K562 (cell line): ENCODE data around the gene CD22. TPM values are rescaled to one million over a fixed set of nuclear protein-coding genes. Genes with fewer than 3 reads are reported as not detected.

Experiments
- ATAC-seq: fragments of 200-7000 bp; cut with Tn5 transposase; 3 replicates; pipeline ENCODE4 v1.9.1; 2020; ENCODE audit warnings: moderate library complexity
- BruUV-seq: library from RNA; stranded (reverse); fragments of 400-500 nt; replicated peaks from 2 replicates; lab custom pipeline; 2021; lab: Mats Ljungman, UMichigan
- CTCF ChIA-PET: fragments of 300-600 bp; formaldehyde crosslinking; extraction: SDS; loops from one replicate; lab custom pipeline; 2021; ENCODE audit warnings: low intra/inter-chr PET ratio; lab: Yijun Ruan, JAX
- POLR2A ChIA-PET: fragments of 300-600, 350-650 bp; sonication (Branson Sonifier 250); formaldehyde crosslinking; extraction: SDS; loops from one replicate; lab custom pipeline; 2021; ENCODE audit warnings: antibody characterized with exemption, inconsistent platforms; lab: Yijun Ruan, JAX
- DNase-seq, 4 experiments: peaks; one replicate each; pipeline versions ENCODE4 v3.0.0 to v3.0.0-alpha.2; 2011 to 2018; ENCODE audit warnings: low spot score in 3 of 4, mixed read lengths in 3 of 4; ENCODE audit errors: extremely low read depth in 1 of 4
- FAIRE-seq: peaks from 2 replicates; lab custom pipeline; 2011; peaks lifted over from hg19 to GRCh38; lab: Jason Lieb, UNC
- H2AFZ ChIP-seq: 2 replicates; pipeline ENCODE4 v1.6.0; 2011; ENCODE audit warnings: low read depth, low read length, control low read depth, inconsistent platforms
- H3K27ac ChIP-seq: fragments of 200-600 bp; 3 replicates; pipeline ENCODE4 v1.8.0; 2011; ENCODE audit warnings: low read depth, mild to moderate bottlenecking, control low read depth, inconsistent platforms, low read length, moderate library complexity, mixed read lengths; ENCODE audit errors: extremely low read depth
- H3K27me3 ChIP-seq, 2 experiments: fragments of 300-600 bp in 1 of 2; 2 replicates in 1 of 2; 3 replicates in 1 of 2; pipeline versions ENCODE4 v1.6.0 to v1.8.0; 2011; ENCODE audit warnings: inconsistent platforms in 2 of 2, low read length in 2 of 2, mild to moderate bottlenecking in 1 of 2, mixed read lengths in 1 of 2, moderate library complexity in 1 of 2; ENCODE audit not compliant: control insufficient read depth in 2 of 2, insufficient read depth in 2 of 2
- H3K36me3 ChIP-seq: fragments of 300-600 bp; 3 replicates; pipeline ENCODE4 v1.8.0; 2011; ENCODE audit warnings: mild to moderate bottlenecking, low read length, inconsistent platforms; ENCODE audit not compliant: control insufficient read depth, insufficient read depth
- H3K4me1 ChIP-seq, 2 experiments: fragments of 200-600 bp in 1 of 2; replicated peaks in 1 of 2; 2 replicates in 1 of 2; 3 replicates in 1 of 2; pipeline versions ENCODE4 v1.5.1 to v1.8.0; 2011; ENCODE audit warnings: inconsistent platforms in 2 of 2, low read length in 2 of 2, mild to moderate bottlenecking in 1 of 2, mixed read lengths in 1 of 2, moderate library complexity in 1 of 2; ENCODE audit not compliant: control insufficient read depth in 2 of 2, insufficient read depth in 2 of 2
- H3K4me2 ChIP-seq: 2 replicates; pipeline ENCODE4 v1.6.1; 2011; ENCODE audit warnings: low read length, control low read depth, inconsistent platforms, mixed read lengths; ENCODE audit not compliant: insufficient read depth
- H3K4me3 ChIP-seq: fragments of 200-600 bp; sonication (generic), shearing (Covaris generic); 2 replicates; pipeline ENCODE4 v1.5.1; 2016; ENCODE audit warnings: control low read depth, inconsistent platforms
- H3K79me2 ChIP-seq: fragments of 200-600 bp; 3 replicates; pipeline ENCODE4 v1.8.0; 2011; ENCODE audit warnings: low read length, inconsistent platforms; ENCODE audit not compliant: control insufficient read depth, insufficient read depth
- H3K9ac ChIP-seq, 2 experiments: 2 replicates each; pipeline versions ENCODE4 v1.6.0 to v1.6.1; 2011; ENCODE audit warnings: low read depth in 2 of 2, low read length in 2 of 2, control low read depth in 1 of 2, inconsistent platforms in 1 of 2, mild to moderate bottlenecking in 1 of 2, mixed read lengths in 1 of 2; ENCODE audit not compliant: insufficient read depth in 1 of 2
- H3K9me1 ChIP-seq: one replicate; pipeline ENCODE4 v1.6.0; 2011; ENCODE audit warnings: inconsistent platforms, mild to moderate bottlenecking, low read length, moderate library complexity; ENCODE audit not compliant: control insufficient read depth, insufficient read depth
- H3K9me3 ChIP-seq: replicated peaks from 2 replicates; pipeline ENCODE4 v1.5.1; 2011; ENCODE audit warnings: low read depth, low read length, inconsistent platforms; ENCODE audit not compliant: control insufficient read depth, insufficient read depth
- H4K20me1 ChIP-seq: replicated peaks from 2 replicates; pipeline ENCODE4 v1.6.1; 2011; ENCODE audit warnings: low read length, inconsistent platforms, mixed read lengths; ENCODE audit not compliant: control insufficient read depth, insufficient read depth
- CHD1 ChIP-seq: fragments of 200-600 bp; sonication (generic); IDR thresholded peaks from one replicate; pipeline ENCODE4 v1.6.1; 2012; ENCODE audit warnings: mild to moderate bottlenecking, moderate library complexity, low read length, inconsistent platforms
- E4F1 ChIP-seq: fragments of 250-450 bp; sonication (Bioruptor Pico); IDR thresholded peaks from 2 replicates; pipeline ENCODE4 v1.5.0; 2021; ENCODE audit warnings: mild to moderate bottlenecking, borderline replicate concordance
- ESRRB ChIP-seq: fragments of 250-450 bp; sonication (Bioruptor Pico); IDR thresholded peaks from 2 replicates; pipeline ENCODE4 v1.5.0; 2020; ENCODE audit warnings: mild to moderate bottlenecking, moderate library complexity, borderline replicate concordance
- HSF4 ChIP-seq: fragments of 250-450 bp; sonication (Bioruptor Pico); IDR thresholded peaks from 2 replicates; pipeline ENCODE4 v2.1.2; 2022; ENCODE audit warnings: mild to moderate bottlenecking, moderate library complexity, borderline replicate concordance
- KAT8 ChIP-seq: fragments of 450-650 bp; IDR thresholded peaks from 2 replicates; pipeline ENCODE4 v1.6.1; 2016; ENCODE audit warnings: low read depth, mild to moderate bottlenecking
- MAFG ChIP-seq: fragments of 450-650 bp; conservative IDR thresholded peaks from 2 replicates; pipeline ENCODE4 v1.6.1; 2016; ENCODE audit warnings: missing genetic modification characterization, missing compliant biosample characterization
- NCOA6 ChIP-seq: fragments of 450-650 bp; IDR thresholded peaks from 2 replicates; pipeline ENCODE4 v1.6.1; 2017; ENCODE audit warnings: mild to moderate bottlenecking
- NFE2 ChIP-seq: IDR thresholded peaks from 2 replicates; pipeline ENCODE4 v1.6.1; 2014; ENCODE audit warnings: antibody characterized with exemption, low read depth
- NFE2L1 ChIP-seq: fragments of 450-650 bp; IDR thresholded peaks from 2 replicates; pipeline ENCODE4 v1.6.1; 2016; ENCODE audit warnings: missing genetic modification characterization, low read depth, mild to moderate bottlenecking, missing compliant biosample characterization, moderate library complexity, borderline replicate concordance
- PREB ChIP-seq: sonication (generic); formaldehyde crosslinking; IDR thresholded peaks from 2 replicates; pipeline ENCODE4 v1.8.1; 2023; ENCODE audit warnings: mild to moderate bottlenecking, missing genetic modification reagents
- PRPF4 ChIP-seq: fragments of 200-400 bp; formaldehyde crosslinking; IDR thresholded peaks from one replicate; pipeline ENCODE4 v1.6.1; 2017; ENCODE audit warnings: low read length, low read depth, mild to moderate bottlenecking; ENCODE audit not compliant: insufficient read depth, poor library complexity, severe bottlenecking
- TEAD2 ChIP-seq: fragments of 450-650 bp; IDR thresholded peaks from 2 replicates; pipeline ENCODE4 v1.6.1; 2016; ENCODE audit warnings: missing genetic modification characterization, control low read depth, missing compliant biosample characterization
- ZKSCAN8 ChIP-seq: fragments of 200-800 bp; sonication (Bioruptor generic); IDR thresholded peaks from 2 replicates; pipeline ENCODE4 v1.6.1; 2016; ENCODE audit warnings: missing genetic modification characterization, missing compliant biosample characterization
- ZNF668 ChIP-seq: fragments of 250-450 bp; sonication (Bioruptor Pico); IDR thresholded peaks from 2 replicates; pipeline ENCODE4 v1.8.0; 2022; ENCODE audit warnings: mild to moderate bottlenecking, inconsistent platforms
- ZZZ3 ChIP-seq: fragments of 450-650 bp; IDR thresholded peaks from 2 replicates; pipeline ENCODE4 v1.6.1; 2016; ENCODE audit warnings: antibody characterized with exemption, mild to moderate bottlenecking, moderate library complexity
- WGBS: fragments of 100-300 bp; shearing (Covaris generic); methylation state at CpG from one replicate; pipeline ENCODE4 v1.1.6; 2016; ENCODE audit warnings: low coverage, mixed read lengths; ENCODE audit not compliant: insufficient coverage; ENCODE audit errors: missing lambda C conversion rate; 5-methylcytosine and 5-hydroxymethylcytosine counted together
- in situ Hi-C: fragments of 300-500 bp; cut with MboI; formaldehyde crosslinking; loops from 4 replicates; pipeline ENCODE4 v1.15.0; 2018; ENCODE audit warnings: inconsistent platforms, mixed read lengths
- intact Hi-C: fragments of 100-400 bp; cut with micrococcal nuclease; formaldehyde crosslinking; loops from 2 replicates; pipeline ENCODE4 v1.14.2; 2022
- polyA plus RNA-seq, 8 experiments: library from polyadenylated mRNA; depleted of rRNA in 4 of 8; stranded (reverse) in 5 of 8; unstranded in 3 of 8; fragments of >200 nt; fragmentation: Nextera tagmentation in 2 of 8; fragmentation: Illumina TruSeq in 1 of 8; extraction: Ambion mirVana in 2 of 8; extraction: Trizol in 1 of 8; gene quantifications; 2 replicates each; pipeline versions ENCODE4 v1.2.1 to v1.2.3, GENCODE V29; 2011 to 2014; ENCODE audit warnings: inconsistent platforms in 1 of 8, missing spikeins in 1 of 8
- total RNA-seq, 7 experiments: library from RNA; depleted of rRNA in 6 of 7; stranded (reverse); fragments of >200 nt in 6 of 7; fragmentation: Illumina TruSeq in 2 of 7; extraction: Trizol in 2 of 7; gene quantifications; 2 replicates each; pipeline versions ENCODE4 v1.2.1 to v1.2.3, GENCODE V29; 2011 to 2021; ENCODE audit warnings: low replicate concordance in 1 of 7

CD22 gene
- total and polyA plus RNA-seq, 9 of the 15 experiments (the other 6 are each of a cell fraction or from before 2014, with no cell fraction given): 0.29 to 5.0 (median 3.5) TPM

GRCh38 chr19:35279374-35279773 is 49.6 kb upstream of the CD22 start:
- intact Hi-C loops: no loop called here
- BruUV-seq: TSS peak; percentile 68
- ChIA-PET POLR2A (interaction anchor here (0.9 to 1.9 kb wide), 6 partner anchors 8 to 207 kb away, joined by 3 to 7 read pairs (median 3); no protein-coding TSS in a partner anchor), CTCF (no interaction called here)
- H3K4me1 ChIP-seq: peaks cover 11 to 46% of the 10 kb centered on the region in 2 experiments; a peak in 4 of 5 replicates
- no peak for DNase-seq
- TF ChIP-seq ZNF668 (no peak), NFE2 (no peak), NCOA6 (no peak), KAT8 (no peak), E4F1 (no peak), NFE2L1 (tag) (no peak), PRPF4 (no peak), PREB (CRISPR knock-in tag) (no peak), CHD1 (no peak), MAFG (tag) (no peak), ESRRB (CRISPR knock-in tag) (no peak), TEAD2 (no peak), ZZZ3 (no peak), ZKSCAN8 (CRISPR knock-in tag) (no peak), HSF4 (CRISPR knock-in tag) (no peak)
- TF ChIP-seq, all 486 proteins: peak for 0
- no peak overlapping the region for H3K4me2 ChIP-seq
- no peaks in the 10 kb centered on the region for H3K9me1 ChIP-seq
- FAIRE-seq (no peak), ATAC-seq (no peak)
- 88% methylated on average over 10 of the region's 11 CpGs for WGBS
- H3K27ac ChIP-seq: no peak overlapping the region
- in situ Hi-C loops: loop anchor here (10.0 kb wide), 2 partner anchors 55 to 185 kb away; no protein-coding TSS in a partner anchor
- H3K4me3 ChIP-seq: no peak overlapping the region
- H3K9ac ChIP-seq: no peak overlapping the region
- H2AFZ ChIP-seq: no peak overlapping the region
- peaks cover 32% of the 10 kb centered on the region; the same call in 1 of the 3 replicates for H3K36me3 ChIP-seq
- H3K27me3 ChIP-seq: no peaks in the 10 kb centered on the region
- no peaks in the 10 kb centered on the region for H3K9me3 ChIP-seq
- H3K79me2 ChIP-seq: no peaks in the 10 kb centered on the region
- H4K20me1 ChIP-seq: no peaks in the 10 kb centered on the region; the same call in 1 of the 2 replicates
